GM19238 (cell line): ENCODE measurements around the gene TRPM3.

ENCODE experiments used
- DNase-seq: peaks from one replicate; pipeline ENCODE4 v3.0.0; 2011; ENCODE audit warnings: low spot score; ENCODE audit not compliant: insufficient read length

The TRPM3 gene

GRCh38 chr9:70830618-70831017 is 290.8 kb downstream of the TRPM3 start:
- DNase-seq, result no peak

- no peak for DNase-seq
These were observed 291.7 kb downstream of the TRPM3 start for GRCh38 chr9:70829591-70830265.

- DNase-seq, result no peak
These were observed 294.9 kb downstream of the TRPM3 start for GRCh38 chr9:70826562-70826961.

- DNase-seq, result no peak
These were observed 298.1 kb downstream of the TRPM3 start for GRCh38 chr9:70823284-70823683.

- DNase-seq, result no peak
These were observed 304.1 kb downstream of the TRPM3 start for GRCh38 chr9:70817311-70817710.

- no peak for DNase-seq
These were observed 304.5 kb downstream of the TRPM3 start for GRCh38 chr9:70816891-70817290.

GRCh38 chr9:70816316-70816715 is 305.1 kb downstream of the TRPM3 start:
- DNase-seq, result no peak

- DNase-seq, result no peak
These were observed 306.8 kb downstream of the TRPM3 start for GRCh38 chr9:70814597-70814996.

GRCh38 chr9:70813141-70813540 is 308.3 kb downstream of the TRPM3 start:
- DNase-seq, result no peak

GRCh38 chr9:70811638-70812037 is 309.8 kb downstream of the TRPM3 start:
- DNase-seq, result no peak

GRCh38 chr9:70806875-70807274 is 314.5 kb downstream of the TRPM3 start:
- no peak for DNase-seq

GRCh38 chr9:70805949-70806348 is 315.5 kb downstream of the TRPM3 start:
- no peak for DNase-seq

GRCh38 chr9:70802758-70803436 is 318.5 kb downstream of the TRPM3 start:
- DNase-seq, result no peak

GRCh38 chr9:70802206-70802605 is 319.2 kb downstream of the TRPM3 start:
- no peak for DNase-seq

- no peak for DNase-seq
These were observed 320.1 kb downstream of the TRPM3 start for GRCh38 chr9:70801181-70801829.

GRCh38 chr9:70798018-70798417 is 323.4 kb downstream of the TRPM3 start:
- DNase-seq, result no peak

- DNase-seq, result no peak
These were observed 325.6 kb downstream of the TRPM3 start for GRCh38 chr9:70795841-70796240.

GRCh38 chr9:70792796-70793195 is 328.6 kb downstream of the TRPM3 start:
- DNase-seq, result no peak

- DNase-seq, result no peak
These were observed 329.5 kb downstream of the TRPM3 start for GRCh38 chr9:70791936-70792335.

GRCh38 chr9:70789086-70789485 is 332.3 kb downstream of the TRPM3 start:
- no peak for DNase-seq

GRCh38 chr9:70784456-70784855 is 337.0 kb downstream of the TRPM3 start:
- no peak for DNase-seq

GRCh38 chr9:70778568-70778967 is 342.9 kb downstream of the TRPM3 start:
- DNase-seq, result no peak

GRCh38 chr9:70773579-70773978 is 347.8 kb downstream of the TRPM3 start:
- DNase-seq, result no peak
